GM12864 (cell line): Measurements from ENCODE around the gene MS4A10.

ENCODE experiments used
- DNase-seq: peaks from one replicate; pipeline ENCODE4 v3.0.0-alpha.2; 2011; ENCODE audit warnings: low read depth
- H3K4me3 ChIP-seq: 2 replicates; pipeline ENCODE4 v1.5.1; 2011; ENCODE audit warnings: mild to moderate bottlenecking, low read depth, low read length, control low read depth
- CTCF ChIP-seq: IDR thresholded peaks from 2 replicates; pipeline ENCODE4 v1.5.1; 2011; ENCODE audit warnings: low read depth, mild to moderate bottlenecking, moderate library complexity, low read length, control low read depth, inconsistent platforms; ENCODE audit errors: missing control alignments

The MS4A10 gene

DNA sequence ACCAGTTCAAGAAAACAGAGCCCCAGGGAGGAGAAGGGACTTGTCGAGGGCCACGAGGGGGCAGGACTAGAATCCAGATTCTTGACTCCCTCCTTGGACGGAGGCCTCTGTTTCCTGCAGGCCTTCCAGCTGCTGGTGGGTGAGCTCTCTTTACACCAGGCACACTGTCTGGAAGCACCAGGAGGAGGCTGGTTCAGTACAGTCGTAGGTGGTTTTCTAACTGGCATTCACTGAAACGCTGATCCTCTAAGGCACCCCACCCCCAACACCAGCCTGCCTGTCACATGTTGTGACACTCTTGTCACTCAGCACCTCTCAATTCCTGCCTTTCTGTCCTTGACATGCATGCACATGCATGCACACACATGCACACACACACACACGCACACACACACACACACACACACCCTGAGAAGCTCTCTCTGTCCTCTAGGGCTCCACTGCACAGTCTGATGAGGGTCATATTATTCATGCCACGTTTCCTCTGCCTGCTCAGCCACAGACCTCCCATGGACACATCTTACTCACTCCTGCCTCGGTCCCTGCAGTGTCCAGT, 751 bp downstream of the MS4A10 start:
- no peak for TF ChIP-seq CTCF
- no peak overlapping the region for H3K4me3 ChIP-seq

DNA sequence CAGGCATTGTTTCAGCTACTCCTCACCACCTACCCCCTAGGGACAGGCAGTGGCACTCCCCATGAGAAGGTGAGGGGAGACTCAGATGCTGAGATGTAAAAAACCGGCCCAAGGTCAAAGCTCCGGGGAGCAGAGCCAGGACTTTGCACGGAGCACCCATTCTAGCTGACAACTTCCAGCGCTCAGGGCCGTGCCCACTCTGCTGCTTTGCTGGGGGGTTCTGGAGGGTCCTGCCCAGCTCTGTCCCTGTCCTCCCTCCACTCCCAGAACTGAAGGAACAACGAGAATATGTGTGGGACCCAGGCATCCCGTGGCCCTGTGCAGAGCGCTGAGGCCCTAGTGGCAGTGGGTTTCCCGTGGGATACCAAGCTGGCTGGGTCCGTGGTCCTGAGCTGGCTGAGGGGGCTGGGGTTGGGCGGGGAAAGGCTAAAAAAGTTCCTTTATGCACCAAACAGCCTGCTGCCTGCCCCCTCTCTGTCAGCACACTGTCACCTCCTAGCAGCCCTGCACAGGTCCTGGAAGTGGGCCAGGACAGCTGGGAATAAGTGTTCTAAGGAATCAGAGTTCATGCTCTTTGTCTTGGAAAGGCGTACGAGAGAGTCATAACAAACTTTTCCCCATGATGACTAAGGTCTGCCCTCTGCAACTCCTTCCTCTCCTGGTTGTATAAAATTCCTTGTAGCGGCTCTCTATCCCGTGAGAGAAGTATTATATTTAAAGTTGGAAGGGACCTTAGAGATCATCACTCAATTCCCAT, 1.9 kb downstream of the MS4A10 start:
- H3K4me3 ChIP-seq = no peak overlapping the region
- TF ChIP-seq CTCF = no peak
- no peak for DNase-seq

More for the DNA sequence above, 751 bp downstream of the MS4A10 start:
- DNase-seq = no peak

DNA sequence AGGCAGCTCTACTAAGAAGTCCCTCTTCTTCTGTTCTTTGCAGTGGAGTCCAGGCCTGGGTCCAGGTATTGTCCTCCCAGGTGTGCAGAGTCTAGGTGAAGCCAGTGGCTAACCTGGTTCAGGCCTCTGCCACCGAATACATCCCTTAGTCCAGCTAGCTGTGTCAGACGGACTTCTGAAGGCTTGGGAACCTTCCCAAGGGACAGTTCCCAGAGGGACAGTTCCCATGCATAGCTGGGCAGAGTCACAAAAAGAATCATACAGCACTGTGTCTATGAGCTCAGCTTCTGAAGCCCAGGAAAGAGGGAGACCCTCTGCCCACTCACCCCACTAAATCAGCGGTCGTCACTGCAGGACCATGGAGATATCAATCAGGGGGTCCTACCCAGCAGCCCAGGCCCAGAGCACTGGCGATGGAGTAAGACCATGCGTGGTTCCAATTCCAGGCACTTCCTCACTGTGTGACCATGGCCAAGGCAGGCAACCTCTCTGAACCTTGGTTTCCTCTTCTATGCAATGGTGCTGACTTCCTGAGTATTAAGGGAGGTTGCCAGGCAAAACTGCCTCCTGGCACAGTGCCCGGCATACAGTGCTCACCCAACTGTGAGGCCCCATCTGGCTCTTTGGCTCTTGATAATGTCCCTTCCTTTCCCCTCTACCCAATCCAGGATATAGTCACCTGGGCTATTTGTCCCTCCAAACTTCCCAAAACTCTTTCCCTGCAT, 3.4 kb downstream of the MS4A10 start:
- no peak for DNase-seq
- no peak for TF ChIP-seq CTCF
- no peak overlapping the region for H3K4me3 ChIP-seq

GRCh38 chr11:60790726-60791125, 5.6 kb downstream of the MS4A10 start:
- H3K4me3 ChIP-seq = no peak overlapping the region
- no peak for DNase-seq
- TF ChIP-seq CTCF = no peak

DNA sequence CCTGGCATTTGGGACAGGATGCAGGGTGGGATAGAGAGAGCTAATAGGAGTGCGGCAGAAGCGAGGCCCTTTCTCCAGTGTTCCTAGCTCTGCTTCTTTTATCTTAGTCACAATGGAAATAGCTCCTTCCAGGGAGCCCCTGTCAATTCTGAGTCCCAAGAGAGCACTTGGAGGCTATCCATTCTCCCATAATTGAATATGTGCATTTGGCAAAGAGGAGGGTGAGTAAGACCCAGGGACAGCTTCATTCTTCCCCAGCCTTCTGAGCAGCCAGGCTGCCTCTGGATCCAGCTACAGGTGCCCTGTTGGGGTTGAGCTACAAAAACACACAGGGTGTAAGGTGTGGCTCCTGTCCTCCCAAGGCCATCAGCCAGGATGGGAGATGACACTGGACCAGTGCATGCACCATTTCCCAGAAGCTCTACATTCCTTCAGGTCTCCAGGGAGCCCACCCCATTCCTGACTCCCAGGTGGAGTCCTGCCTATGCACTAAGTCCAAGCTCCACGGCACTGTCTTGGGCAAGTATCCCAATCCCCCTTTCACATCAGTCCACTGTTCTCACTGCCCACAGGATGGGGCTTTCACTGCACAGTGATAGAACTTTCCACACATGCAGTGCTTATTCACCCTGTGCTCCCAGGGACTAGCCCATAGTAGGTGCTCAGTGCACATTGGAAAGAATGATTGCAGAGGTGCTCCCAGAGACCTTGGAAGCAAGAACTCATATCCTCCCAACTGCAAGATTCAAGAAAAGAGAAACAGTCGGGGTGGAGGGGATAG, 6.2 kb downstream of the MS4A10 start:
- DNase-seq = no peak
- no peak for TF ChIP-seq CTCF
- no peak overlapping the region for H3K4me3 ChIP-seq

- H3K4me3 ChIP-seq = no peak overlapping the region
- no peak for TF ChIP-seq CTCF
- DNase-seq = no peak
Measured at GRCh38 chr11:60792521-60792920, 7.4 kb downstream of the MS4A10 start.
